ENCODE data around the gene CBR3.
A peak's percentile ranks its signal among the peaks of the same experiment; 100 is the strongest.

The CBR3 gene

DNA sequence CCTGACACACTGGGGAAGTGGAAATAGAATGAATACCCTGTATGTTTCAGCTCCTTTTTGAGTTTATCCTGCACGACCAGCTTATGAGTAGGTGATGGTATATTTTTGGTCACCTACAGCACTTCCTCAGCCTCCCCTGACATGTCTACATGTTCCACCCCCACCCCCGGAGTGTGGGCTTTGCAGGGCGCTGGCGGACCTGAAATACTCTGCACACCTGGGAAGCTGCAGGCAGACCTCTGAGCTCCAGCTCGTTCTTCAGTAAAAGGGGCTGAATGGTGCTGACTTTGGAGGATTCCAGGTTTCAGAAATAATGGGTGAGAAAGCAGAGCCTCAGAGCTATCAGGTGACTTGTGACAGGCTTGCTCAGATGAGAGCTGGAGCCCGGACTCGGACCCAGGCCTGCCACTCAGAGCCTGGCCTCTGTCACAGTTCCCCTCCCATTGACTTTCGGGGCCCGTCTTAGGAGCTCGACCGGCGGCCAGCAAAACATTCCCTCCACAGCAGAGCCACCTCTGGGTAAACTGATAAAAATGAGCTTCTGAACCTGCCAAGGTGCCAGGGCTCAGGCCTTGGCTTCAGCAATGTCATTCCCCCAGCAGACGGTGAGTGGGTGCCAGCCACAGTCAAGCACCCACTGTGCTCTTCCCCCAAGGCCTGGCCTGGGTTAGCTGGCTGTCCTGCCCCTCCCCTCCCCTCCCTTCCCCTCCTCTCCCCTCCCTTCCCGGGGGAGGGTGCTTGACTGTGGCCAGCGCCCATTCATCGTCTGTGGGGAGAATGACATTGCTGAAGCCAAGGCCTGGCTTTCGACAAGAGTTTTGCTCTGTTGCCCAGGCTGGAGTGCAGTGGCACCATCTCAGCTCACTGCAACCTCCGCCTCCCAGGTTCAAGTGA is 51.9 kb downstream of the CBR3 start:
- DNase-seq: no peak

GRCh38 chr21:36188081-36188681 is 53.3 kb downstream of the CBR3 start:
- DNase-seq: peak; percentile 39

DNA sequence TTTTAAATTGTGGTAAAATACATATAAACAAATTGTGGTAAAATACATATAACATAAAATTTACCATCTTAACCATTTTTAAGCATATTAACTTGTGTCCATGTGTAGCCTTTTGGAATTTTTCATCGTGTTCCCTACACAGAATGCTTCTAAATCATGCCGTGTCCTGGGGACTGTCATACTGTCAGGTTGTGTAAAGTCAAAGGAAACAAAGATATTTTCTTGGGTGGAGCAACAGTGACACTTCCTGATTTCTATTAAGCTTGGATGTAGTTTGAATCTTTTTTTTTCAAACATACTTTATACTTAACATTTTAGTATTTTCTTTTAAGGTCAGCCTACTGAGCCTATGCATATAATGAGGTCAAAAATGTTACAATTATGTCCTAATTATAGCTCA is 54.1 kb downstream of the CBR3 start:
- DNase-seq: no peak

DNA sequence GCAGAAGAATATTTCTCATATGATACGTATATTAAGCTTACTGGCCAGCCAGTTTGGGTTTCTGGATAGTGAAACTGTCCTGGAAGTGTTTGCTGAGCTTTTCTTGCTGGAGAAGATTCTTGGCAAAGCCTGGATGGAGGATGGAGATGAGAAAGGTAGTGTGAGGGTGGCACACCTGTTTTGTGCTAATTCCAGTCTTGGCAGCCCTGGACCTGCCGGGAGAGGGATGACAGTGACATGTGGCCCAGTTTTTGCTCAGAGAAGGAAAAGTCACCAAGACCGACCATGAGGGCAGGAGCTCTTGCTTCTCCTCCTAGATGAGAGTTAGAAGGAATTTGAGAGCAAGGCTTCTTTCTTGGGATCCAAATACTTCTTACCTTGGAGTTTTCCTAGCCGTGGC is 55.9 kb downstream of the CBR3 start:
- DNase-seq: no peak

DNA sequence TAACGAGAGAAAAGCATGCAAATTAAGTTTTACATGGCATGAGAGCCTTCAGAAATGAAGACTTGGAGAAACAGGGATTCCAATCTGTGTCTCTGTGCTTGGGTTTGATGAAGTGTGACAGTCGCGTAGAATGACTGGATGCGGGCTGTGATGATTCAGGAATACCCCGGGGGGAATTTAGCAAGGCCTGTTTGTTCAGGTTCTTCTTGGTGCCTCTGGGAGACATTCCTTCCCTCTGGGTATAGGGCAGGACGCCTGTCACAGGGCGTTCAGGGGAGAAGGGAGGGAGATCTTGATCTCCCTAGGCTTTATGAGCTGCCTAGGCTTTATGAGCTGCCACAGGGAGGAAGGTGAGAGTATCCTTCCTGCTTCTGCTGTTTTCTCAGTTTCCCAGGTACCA is 58.3 kb downstream of the CBR3 start:
- no peak for DNase-seq

GRCh38 chr21:36194024-36194423 is 59.1 kb downstream of the CBR3 start:
- no peak for DNase-seq

DNA sequence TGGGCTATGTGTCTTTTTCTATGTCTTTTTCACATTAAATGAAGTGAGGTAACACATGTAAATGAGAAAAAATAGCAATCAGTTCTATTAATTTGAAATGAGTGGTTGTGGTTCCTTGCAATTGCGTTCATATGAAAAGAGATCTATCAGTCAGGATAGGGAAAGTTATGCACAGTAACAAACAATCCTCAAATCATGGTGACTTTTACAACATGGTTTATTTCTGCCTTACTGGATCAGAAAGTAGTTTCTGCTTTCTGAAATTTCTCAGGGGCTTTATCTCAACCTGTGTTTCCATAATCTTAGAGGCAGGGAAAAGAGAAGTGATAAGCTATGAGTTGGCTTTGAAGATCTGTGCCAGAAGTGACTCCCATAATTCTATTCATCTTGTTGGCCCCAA is 60.7 kb downstream of the CBR3 start:
- DNase-seq: no peak
